Astrocyte (in vitro differentiated cells and primary cell): ENCODE results near the gene SNAPIN. TPM values are rescaled to one million over a fixed set of nuclear protein-coding genes. Genes with fewer than 3 reads are reported as not detected.

Experiments used
- DNase-seq: peaks from one replicate; pipeline ENCODE4 v3.0.0-alpha.2; 2010; ENCODE audit warnings: low read depth
- FAIRE-seq: peaks from 2 replicates; lab custom pipeline; 2011; peaks lifted over from hg19 to GRCh38; lab: Jason Lieb, UNC
- H2AFZ ChIP-seq: 2 replicates; pipeline ENCODE4 v1.6.0; 2012; ENCODE audit warnings: low read depth, low read length, inconsistent platforms
- H3K27ac ChIP-seq: 2 replicates; pipeline ENCODE4 v1.5.1; 2011; ENCODE audit warnings: low read depth, low read length, inconsistent platforms
- H3K27me3 ChIP-seq: 2 replicates; pipeline ENCODE4 v1.6.0; 2011; ENCODE audit warnings: low read length, inconsistent platforms; ENCODE audit not compliant: insufficient read depth
- H3K36me3 ChIP-seq: 2 replicates; pipeline ENCODE4 v1.5.1; 2011; ENCODE audit warnings: low read length, inconsistent platforms; ENCODE audit not compliant: insufficient read depth
- H3K4me1 ChIP-seq: 2 replicates; pipeline ENCODE4 v1.5.1; 2011; ENCODE audit warnings: low read length, inconsistent platforms; ENCODE audit not compliant: insufficient read depth
- H3K4me2 ChIP-seq: 2 replicates; pipeline ENCODE4 v1.6.0; 2012; ENCODE audit warnings: low read length, inconsistent platforms
- H3K4me3 ChIP-seq: 2 replicates; pipeline ENCODE4 v1.5.1; 2011; ENCODE audit warnings: low read depth, mild to moderate bottlenecking, low read length, inconsistent platforms; ENCODE audit not compliant: insufficient read depth
- H3K79me2 ChIP-seq: 2 replicates; pipeline ENCODE4 v1.6.0; 2012; ENCODE audit warnings: mild to moderate bottlenecking, low read length, inconsistent platforms; ENCODE audit not compliant: insufficient read depth
- H3K9ac ChIP-seq: 2 replicates; pipeline ENCODE4 v1.6.0; 2012; ENCODE audit warnings: mild to moderate bottlenecking, low read length, inconsistent platforms
- H3K9me3 ChIP-seq: 2 replicates; pipeline ENCODE4 v1.5.1; 2012; ENCODE audit warnings: low read depth, mild to moderate bottlenecking, low read length, inconsistent platforms; ENCODE audit not compliant: insufficient read depth
- H4K20me1 ChIP-seq: 2 replicates; pipeline ENCODE4 v1.6.0; 2012; ENCODE audit warnings: low read length, inconsistent platforms; ENCODE audit not compliant: insufficient read depth
- H3K27ac Mint-ChIP-seq: one replicate; pipeline ENCODE4 v1.8.0; 2021; ENCODE audit warnings: mild to moderate bottlenecking, mixed read lengths; ENCODE audit not compliant: unreplicated experiment
- H3K27me3 Mint-ChIP-seq: one replicate; pipeline ENCODE4 v1.8.0; 2021; ENCODE audit warnings: low read depth, mixed read lengths; ENCODE audit not compliant: unreplicated experiment
- H3K36me3 Mint-ChIP-seq: one replicate; pipeline ENCODE4 v1.8.0; 2021; ENCODE audit warnings: low read depth, mixed read lengths; ENCODE audit not compliant: unreplicated experiment
- H3K4me1 Mint-ChIP-seq: one replicate; pipeline ENCODE4 v1.8.0; 2021; ENCODE audit warnings: low read depth, mixed read lengths; ENCODE audit not compliant: unreplicated experiment
- H3K4me3 Mint-ChIP-seq: one replicate; pipeline ENCODE4 v1.8.0; 2021; ENCODE audit warnings: mild to moderate bottlenecking, moderate library complexity, mixed read lengths; ENCODE audit not compliant: unreplicated experiment
- H3K9me3 Mint-ChIP-seq: one replicate; pipeline ENCODE4 v1.8.0; 2021; ENCODE audit warnings: mild to moderate bottlenecking, mixed read lengths; ENCODE audit not compliant: unreplicated experiment
- CTCF ChIP-seq: IDR thresholded peaks from 2 replicates; pipeline ENCODE4 v1.5.1; 2011; ENCODE audit warnings: low read depth, mild to moderate bottlenecking, inconsistent platforms, low read length, moderate library complexity; ENCODE audit not compliant: insufficient read depth
- EZH2 ChIP-seq: IDR thresholded peaks from 2 replicates; pipeline ENCODE4 v1.6.1; 2012; ENCODE audit warnings: mild to moderate bottlenecking, low read length, inconsistent platforms; ENCODE audit not compliant: insufficient read depth
- total RNA-seq: library from RNA; stranded (reverse); gene quantifications from 2 replicates; pipeline ENCODE4 v1.2.1, GENCODE V29; 2021

SNAPIN gene
- total RNA-seq, 1 donor from 2014 or later, result 31.3 TPM

GRCh38 chr1:153615406-153615805 is 43.1 kb upstream of the SNAPIN start:
- no peaks in the 10 kb centered on the region for H3K27me3 Mint-ChIP-seq
- DNase-seq, result no peak
- H3K4me3 Mint-ChIP-seq, result no peak overlapping the region

GRCh38 chr1:153616144-153616916 is 42.2 kb upstream of the SNAPIN start, which contains the start of gene S100A14:
S100A14 (minus strand) TSS chr1:153616325; CDS start chr1:153615858, 467 bp downstream.
- Mint-ChIP-seq H3K4me3 (no peak within 1 kb of the TSS), H3K27me3 (no peaks in the 10 kb centered on the region), H3K4me1 (peaks cover 5% of the 10 kb centered on the region), H3K9me3 (peaks cover 2% of the 10 kb centered on the region), H3K36me3 (peaks cover 16% of the 10 kb centered on the region), H3K27ac (no peak within 1 kb of the TSS)
- no peak for DNase-seq
- Histone ChIP-seq H4K20me1 (peaks cover 6% of the 10 kb centered on the region), H3K4me3 (no peak within 1 kb of the TSS), H2AFZ (no peak within 1 kb of the TSS), H3K4me2 (no peak within 1 kb of the TSS), H3K9ac (no peak within 1 kb of the TSS), H3K27ac (no peak within 1 kb of the TSS), H3K27me3 (no peaks in the 10 kb centered on the region), H3K4me1 (peaks cover 10% of the 10 kb centered on the region), H3K36me3 (peaks cover 14% of the 10 kb centered on the region), H3K79me2 (peaks cover 21% of the 10 kb centered on the region), H3K9me3 (no peaks in the 10 kb centered on the region)
- FAIRE-seq, result no peak
- TF ChIP-seq CTCF (no peak), EZH2 (no peak)

More at GRCh38 chr1:153615406-153615805, 43.1 kb upstream of the SNAPIN start:
- Histone ChIP-seq H3K9me3 (no peaks in the 10 kb centered on the region), H3K27me3 (no peaks in the 10 kb centered on the region), H3K4me1 (peaks cover 18% of the 10 kb centered on the region), H3K4me3 (no peak overlapping the region), H3K4me2 (no peak overlapping the region), H3K79me2 (peaks cover 31% of the 10 kb centered on the region), H4K20me1 (peaks cover 7% of the 10 kb centered on the region), H3K36me3 (peaks cover 9% of the 10 kb centered on the region), H3K9ac (no peak overlapping the region), H2AFZ (no peak overlapping the region), H3K27ac (no peak overlapping the region)
- Mint-ChIP-seq H3K4me1 (peaks cover 6% of the 10 kb centered on the region), H3K27ac (no peak overlapping the region), H3K9me3 (peaks cover 2% of the 10 kb centered on the region), H3K36me3 (peaks cover 12% of the 10 kb centered on the region)
- FAIRE-seq, result no peak
- TF ChIP-seq CTCF (no peak), EZH2 (no peak)

GRCh38 chr1:153616917-153617311 is 41.6 kb upstream of the SNAPIN start:
- H3K9ac ChIP-seq, result no peak overlapping the region
- H3K36me3 Mint-ChIP-seq, result peaks cover 16% of the 10 kb centered on the region
- FAIRE-seq, result no peak

More at GRCh38 chr1:153616917-153617311, 41.6 kb upstream of the SNAPIN start:
- H3K4me2 ChIP-seq, result no peak overlapping the region
- no peak for TF ChIP-seq CTCF
- TF ChIP-seq EZH2, result no peak
- H3K27ac Mint-ChIP-seq, result no peak overlapping the region
- no peak for DNase-seq
- peaks cover 2% of the 10 kb centered on the region for H3K9me3 Mint-ChIP-seq
- H2AFZ ChIP-seq, result no peak overlapping the region
- H3K9me3 ChIP-seq, result no peaks in the 10 kb centered on the region
- H3K4me1 Mint-ChIP-seq, result no peaks in the 10 kb centered on the region
- no peak overlapping the region for H3K4me3 ChIP-seq
- H3K27me3 ChIP-seq, result no peaks in the 10 kb centered on the region
- no peaks in the 10 kb centered on the region for H4K20me1 ChIP-seq
- peaks cover 16% of the 10 kb centered on the region for H3K79me2 ChIP-seq
- peaks cover 4% of the 10 kb centered on the region for H3K4me1 ChIP-seq
- no peaks in the 10 kb centered on the region for H3K27me3 Mint-ChIP-seq
- no peak overlapping the region for H3K4me3 Mint-ChIP-seq
- no peak overlapping the region for H3K27ac ChIP-seq
- peaks cover 14% of the 10 kb centered on the region for H3K36me3 ChIP-seq
